Activated CD4-positive, alpha-beta T cell treated with anti-CD3 and anti-CD28 coated beads for 24 hours (primary cell): ENCODE measurements around the gene EYS.
"Not testable (repeated sequence)": the region's sequence is repeated elsewhere in the genome, so short reads cannot be mapped to it uniquely, and the experiment has no call there.

Experiments used
- DNase-seq, 2 donors: peaks; one replicate each; pipeline ENCODE4 v3.0.0-alpha.2; 2020; ENCODE audit warnings: low read depth in 2 of 2

EYS gene

GRCh38 chr6:64243618-64244017 is 1463.4 kb downstream of the EYS start:
- DNase-seq: no peak

GRCh38 chr6:64238908-64239307 is 1468.1 kb downstream of the EYS start:
- not testable (repeated sequence) for DNase-seq

- no peak for DNase-seq
These were observed 1469.0 kb downstream of the EYS start for GRCh38 chr6:64238071-64238470.

GRCh38 chr6:64233746-64234145 is 1473.3 kb downstream of the EYS start:
- no peak for DNase-seq

- DNase-seq: no peak
These were observed 1475.1 kb downstream of the EYS start for GRCh38 chr6:64231928-64232327.

- DNase-seq: no peak
These were observed 1476.5 kb downstream of the EYS start for GRCh38 chr6:64230530-64230929.

- DNase-seq: no peak
These were observed 1479.2 kb downstream of the EYS start for GRCh38 chr6:64227863-64228262.

- DNase-seq: no peak
These were observed 1481.5 kb downstream of the EYS start for GRCh38 chr6:64225503-64225902.

GRCh38 chr6:64224819-64225218 is 1482.2 kb downstream of the EYS start:
- DNase-seq: no peak

- DNase-seq: no peak
These were observed 1485.2 kb downstream of the EYS start for GRCh38 chr6:64221776-64222175.

- DNase-seq: no peak
These were observed 1486.2 kb downstream of the EYS start for GRCh38 chr6:64220801-64221200.

GRCh38 chr6:64217721-64218620 is 1489.1 kb downstream of the EYS start:
- DNase-seq: no peak

- DNase-seq: no peak
These were observed 1492.7 kb downstream of the EYS start for GRCh38 chr6:64214373-64214772.

- DNase-seq: no peak
These were observed 1493.3 kb downstream of the EYS start for GRCh38 chr6:64213697-64214096.

GRCh38 chr6:64197246-64197645 is 1509.8 kb downstream of the EYS start:
- no peak for DNase-seq

- DNase-seq: no peak
These were observed 1520.4 kb downstream of the EYS start for GRCh38 chr6:64186592-64186991.

- DNase-seq: no peak
These were observed 1521.4 kb downstream of the EYS start for GRCh38 chr6:64185621-64186020.

GRCh38 chr6:64175296-64175695 is 1531.7 kb downstream of the EYS start:
- no peak for DNase-seq

- DNase-seq: no peak
These were observed 1536.7 kb downstream of the EYS start for GRCh38 chr6:64170316-64170715.

GRCh38 chr6:64160486-64160885 is 1546.5 kb downstream of the EYS start:
- DNase-seq: no peak

GRCh38 chr6:64155063-64155462 is 1552.0 kb downstream of the EYS start:
- DNase-seq: no peak

- no peak for DNase-seq
These were observed 1560.2 kb downstream of the EYS start for GRCh38 chr6:64146876-64147275.

GRCh38 chr6:64146094-64146493 is 1560.9 kb downstream of the EYS start:
- DNase-seq: no peak

GRCh38 chr6:64145658-64146057 is 1561.4 kb downstream of the EYS start:
- no peak for DNase-seq
